OCI-LY7 (cell line): ENCODE data around the gene POLR2I.

ENCODE experiments used
- EZH2phosphoT487 ChIP-seq: fragments of 200-600 bp; sonication (generic); IDR thresholded peaks from 2 replicates; pipeline ENCODE4 v1.6.1; 2018; ENCODE audit warnings: low read depth, borderline replicate concordance, mild to moderate bottlenecking, mixed run types, antibody characterized with exemption, low read length, moderate library complexity, mixed read lengths
- TF ChIP-seq, protein P1 (sequence below): fragments of 200-600 bp; sonication (generic); conservative IDR thresholded peaks from 2 replicates; pipeline ENCODE4 v1.5.1; 2014; ENCODE audit warnings: mild to moderate bottlenecking, antibody characterized with exemption, low read length, moderate library complexity, mixed read lengths

DNA sequence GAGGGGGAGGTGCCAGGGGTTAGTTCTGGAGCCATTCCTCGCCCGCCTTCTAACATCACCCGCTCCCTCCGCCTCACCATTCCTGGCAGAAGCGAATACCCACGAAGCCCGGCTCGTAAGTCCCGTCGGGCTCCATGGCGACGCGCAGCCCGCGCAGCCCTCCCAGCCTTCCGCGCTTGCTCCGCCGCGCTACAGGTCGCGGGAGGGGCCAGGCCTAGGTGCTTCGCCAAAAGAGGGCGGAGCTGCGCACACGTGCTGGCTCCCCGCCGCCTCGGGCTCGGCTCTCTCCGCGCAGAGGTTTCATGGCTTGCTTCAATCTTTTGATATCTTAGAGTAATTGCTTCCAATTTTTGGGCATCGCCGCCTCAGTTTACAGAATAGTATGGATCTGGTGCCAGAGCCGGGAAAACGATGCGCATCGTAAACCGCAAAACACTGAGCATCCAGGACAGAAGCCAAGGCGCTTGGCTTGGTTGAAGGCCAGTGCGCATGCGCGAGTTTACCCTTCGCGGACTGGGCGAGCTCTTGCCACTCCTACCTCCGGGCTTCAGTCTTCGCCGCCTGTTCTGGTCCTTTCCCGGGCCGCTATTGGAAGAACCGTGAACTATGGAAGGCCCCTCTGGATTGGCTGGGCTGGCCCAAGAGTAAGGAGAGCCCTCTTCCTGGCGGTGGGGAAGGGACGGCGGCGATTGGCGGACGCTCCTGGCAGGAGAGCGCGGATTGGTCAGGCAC is at the start of gene POLR2I:
- TF ChIP-seq, protein P1, sequence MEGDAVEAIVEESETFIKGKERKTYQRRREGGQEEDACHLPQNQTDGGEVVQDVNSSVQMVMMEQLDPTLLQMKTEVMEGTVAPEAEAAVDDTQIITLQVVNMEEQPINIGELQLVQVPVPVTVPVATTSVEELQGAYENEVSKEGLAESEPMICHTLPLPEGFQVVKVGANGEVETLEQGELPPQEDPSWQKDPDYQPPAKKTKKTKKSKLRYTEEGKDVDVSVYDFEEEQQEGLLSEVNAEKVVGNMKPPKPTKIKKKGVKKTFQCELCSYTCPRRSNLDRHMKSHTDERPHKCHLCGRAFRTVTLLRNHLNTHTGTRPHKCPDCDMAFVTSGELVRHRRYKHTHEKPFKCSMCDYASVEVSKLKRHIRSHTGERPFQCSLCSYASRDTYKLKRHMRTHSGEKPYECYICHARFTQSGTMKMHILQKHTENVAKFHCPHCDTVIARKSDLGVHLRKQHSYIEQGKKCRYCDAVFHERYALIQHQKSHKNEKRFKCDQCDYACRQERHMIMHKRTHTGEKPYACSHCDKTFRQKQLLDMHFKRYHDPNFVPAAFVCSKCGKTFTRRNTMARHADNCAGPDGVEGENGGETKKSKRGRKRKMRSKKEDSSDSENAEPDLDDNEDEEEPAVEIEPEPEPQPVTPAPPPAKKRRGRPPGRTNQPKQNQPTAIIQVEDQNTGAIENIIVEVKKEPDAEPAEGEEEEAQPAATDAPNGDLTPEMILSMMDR, result no peak
- no peak for TF ChIP-seq EZH2phosphoT487
